Muscle layer of colon (tissue), 2 donors: ENCODE measurements around the gene DTNB.

Source experiments
- H3K27ac ChIP-seq: one replicate; pipeline ENCODE4 v1.7.0; 2013; ENCODE audit warnings: low read depth, mild to moderate bottlenecking, low read length, moderate library complexity
- H3K27me3 ChIP-seq, 2 donors: one replicate each; pipeline ENCODE4 v1.7.0; 2013; ENCODE audit warnings: low read length in 2 of 2, mild to moderate bottlenecking in 2 of 2; ENCODE audit not compliant: insufficient read depth in 2 of 2, control insufficient read depth in 1 of 2
- H3K36me3 ChIP-seq: one replicate; pipeline ENCODE4 v1.7.0; 2013; ENCODE audit warnings: mild to moderate bottlenecking, low read length; ENCODE audit not compliant: insufficient read depth
- H3K4me1 ChIP-seq: one replicate; pipeline ENCODE4 v1.7.0; 2013; ENCODE audit warnings: mild to moderate bottlenecking, low read length; ENCODE audit not compliant: insufficient read depth
- H3K4me3 ChIP-seq, 2 donors: one replicate each; pipeline ENCODE4 v1.7.0; 2013; ENCODE audit warnings: low read length in 2 of 2, low read depth in 1 of 2, mild to moderate bottlenecking in 1 of 2, moderate library complexity in 1 of 2
- H3K9ac ChIP-seq: one replicate; pipeline ENCODE4 v1.7.0; 2013; ENCODE audit warnings: low read length
- H3K9me3 ChIP-seq: one replicate; pipeline ENCODE4 v1.7.0; 2013; ENCODE audit warnings: mild to moderate bottlenecking, low read length
- donor health status: abdominal sarcoma.
- donor health status: Adenocarcinoma of cecum.

DTNB gene

DNA sequence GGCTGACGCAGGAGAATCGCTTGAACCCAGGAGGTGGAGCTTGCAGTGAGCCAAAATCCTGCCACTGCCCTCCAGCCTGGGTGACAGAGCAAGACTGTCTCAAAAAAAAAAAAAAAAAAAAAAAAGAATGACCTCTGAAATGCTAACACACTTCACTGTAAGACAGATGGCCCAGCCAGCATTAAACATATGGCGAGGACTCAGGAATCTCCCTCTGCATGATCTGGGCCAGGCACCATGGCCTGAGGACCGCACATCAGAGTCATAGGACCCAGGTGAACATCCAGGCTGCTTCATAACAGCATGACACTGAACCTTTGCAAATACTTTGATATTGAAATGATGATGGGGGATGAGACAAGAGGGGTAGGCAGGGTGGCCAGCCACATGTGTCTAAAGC lies 275.6 kb downstream of the DTNB start:
- Histone ChIP-seq H3K27ac (no peak overlapping the region), H3K9me3 (no peaks in the 10 kb centered on the region), H3K27me3 (no peaks in the 10 kb centered on the region), H3K4me3 (no peak overlapping the region), H3K4me1 (no peaks in the 10 kb centered on the region), H3K9ac (no peak overlapping the region), H3K36me3 (no peaks in the 10 kb centered on the region)

DNA sequence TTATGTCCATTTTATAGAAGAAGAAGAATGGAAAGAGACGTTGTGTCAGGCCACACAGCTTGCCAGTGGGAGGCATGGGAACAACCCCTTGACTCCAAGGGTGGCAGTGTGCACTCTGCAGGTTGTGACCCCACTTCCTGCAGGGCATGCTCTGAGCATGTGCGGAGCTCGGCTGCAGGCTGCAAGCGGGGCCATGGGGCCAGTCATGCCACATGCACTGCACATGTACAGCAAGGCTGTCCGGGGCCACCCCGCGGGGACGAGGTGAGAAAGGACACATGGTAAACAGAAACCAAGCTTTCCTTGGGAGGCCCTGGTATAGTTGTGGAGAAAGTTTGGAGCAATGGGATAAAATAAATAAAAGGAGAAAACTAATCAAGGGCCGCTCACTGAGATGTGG lies 284.2 kb downstream of the DTNB start:
- Histone ChIP-seq H3K27ac (no peak overlapping the region), H3K9ac (no peak overlapping the region), H3K9me3 (no peaks in the 10 kb centered on the region), H3K4me3 (no peak overlapping the region), H3K36me3 (peaks cover 8% of the 10 kb centered on the region), H3K27me3 (no peaks in the 10 kb centered on the region), H3K4me1 (no peaks in the 10 kb centered on the region)

DNA sequence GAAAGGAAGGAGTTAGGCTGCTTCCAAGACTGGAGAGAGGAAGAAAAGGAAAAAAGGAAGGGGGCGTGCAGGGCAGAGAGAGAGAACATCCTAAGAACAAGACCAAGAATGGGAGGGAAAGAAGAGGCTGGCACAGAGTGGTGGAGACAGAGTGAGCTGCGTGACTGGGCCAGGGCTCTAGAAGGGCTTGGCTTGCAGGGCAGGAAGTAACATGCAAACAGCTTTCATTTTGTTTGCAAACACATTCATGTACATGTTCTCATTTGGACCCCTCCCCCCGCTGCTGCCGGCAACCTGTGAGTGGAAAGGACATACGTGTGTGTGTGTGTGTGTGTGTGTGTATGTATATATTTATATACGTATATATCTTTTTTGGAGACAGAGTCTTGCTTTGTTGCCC lies 284.9 kb downstream of the DTNB start:
- Histone ChIP-seq H3K4me1 (no peaks in the 10 kb centered on the region), H3K27ac (no peak overlapping the region), H3K27me3 (no peaks in the 10 kb centered on the region), H3K9ac (no peak overlapping the region), H3K9me3 (no peaks in the 10 kb centered on the region), H3K4me3 (no peak overlapping the region), H3K36me3 (peaks cover 8% of the 10 kb centered on the region)

DNA sequence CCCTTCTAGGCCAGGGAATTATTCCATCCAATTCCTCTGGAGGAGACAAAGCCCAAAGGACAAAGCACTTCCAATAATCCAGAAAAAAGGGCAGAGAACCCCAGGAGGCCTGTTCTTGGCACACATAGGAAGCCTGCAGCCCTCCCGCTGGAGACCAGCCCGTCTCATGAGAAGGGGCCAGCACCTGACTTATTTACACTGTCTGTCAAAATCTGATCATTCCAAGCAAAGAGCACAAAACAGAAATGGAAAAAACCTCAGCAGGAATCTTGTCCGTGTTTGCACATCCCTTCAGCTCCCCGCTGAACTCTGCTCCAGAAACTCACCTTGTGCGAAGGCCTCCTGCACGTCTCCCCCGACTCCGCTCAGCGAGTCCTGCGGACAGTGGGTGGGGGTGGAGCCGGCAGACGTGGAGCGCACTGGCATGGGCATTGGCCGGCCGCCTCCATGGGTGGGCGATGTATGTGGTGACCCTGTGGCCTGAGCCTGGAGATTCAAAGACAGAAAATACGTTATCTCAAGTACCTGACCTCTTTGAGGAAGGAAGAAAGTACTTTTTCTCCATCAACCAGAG lies 285.4 kb downstream of the DTNB start:
- no peaks in the 10 kb centered on the region for H3K4me1 ChIP-seq
- H3K36me3 ChIP-seq: peaks cover 8% of the 10 kb centered on the region
- H3K4me3 ChIP-seq: no peak overlapping the region
- H3K27me3 ChIP-seq: no peaks in the 10 kb centered on the region
- no peaks in the 10 kb centered on the region for H3K9me3 ChIP-seq
- no peak overlapping the region for H3K27ac ChIP-seq
- H3K9ac ChIP-seq: no peak overlapping the region

DNA sequence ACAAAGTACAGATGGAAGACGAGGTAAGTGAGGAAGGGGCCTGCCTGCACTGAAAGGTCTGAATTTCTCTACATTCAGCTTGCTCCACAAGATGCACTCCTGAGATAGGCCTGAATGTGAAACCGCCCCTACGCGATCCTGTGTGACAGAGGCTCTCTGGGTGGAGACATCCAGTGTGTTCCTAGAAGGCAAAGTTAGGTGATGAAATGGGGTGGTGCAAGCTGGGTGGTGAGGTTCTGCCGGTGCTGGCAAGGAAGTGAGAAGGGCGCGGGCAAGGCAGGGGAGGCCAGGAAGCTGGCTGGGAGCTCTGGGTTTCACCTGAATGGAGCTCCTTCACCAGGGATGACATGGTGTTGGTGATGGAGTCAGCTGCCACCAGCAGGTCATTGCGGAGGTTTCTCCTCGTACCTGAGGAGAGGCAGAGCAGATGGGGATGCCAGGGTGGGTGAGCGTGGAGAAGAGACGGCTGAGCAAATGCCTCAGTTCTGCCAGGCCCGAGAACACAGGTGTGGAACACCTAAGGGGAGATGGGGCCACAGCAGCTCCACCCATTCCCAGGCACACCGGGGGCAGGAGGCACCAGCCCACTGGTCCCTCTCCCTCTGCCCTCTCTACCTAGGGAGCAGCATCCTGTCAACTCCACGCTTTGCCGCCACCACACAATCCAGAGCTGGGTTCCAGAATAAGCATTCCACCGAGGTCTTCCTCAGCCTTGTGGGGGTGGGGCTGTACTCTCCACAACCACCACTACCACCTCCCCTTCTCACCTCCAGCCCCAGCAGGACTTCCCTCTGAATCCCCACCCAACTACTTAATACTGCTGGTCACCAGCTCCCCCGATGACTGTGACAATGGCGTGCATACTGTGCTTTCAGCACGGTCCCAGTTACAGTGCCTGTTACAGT lies 286.2 kb downstream of the DTNB start:
- no peak overlapping the region for H3K27ac ChIP-seq

DNA sequence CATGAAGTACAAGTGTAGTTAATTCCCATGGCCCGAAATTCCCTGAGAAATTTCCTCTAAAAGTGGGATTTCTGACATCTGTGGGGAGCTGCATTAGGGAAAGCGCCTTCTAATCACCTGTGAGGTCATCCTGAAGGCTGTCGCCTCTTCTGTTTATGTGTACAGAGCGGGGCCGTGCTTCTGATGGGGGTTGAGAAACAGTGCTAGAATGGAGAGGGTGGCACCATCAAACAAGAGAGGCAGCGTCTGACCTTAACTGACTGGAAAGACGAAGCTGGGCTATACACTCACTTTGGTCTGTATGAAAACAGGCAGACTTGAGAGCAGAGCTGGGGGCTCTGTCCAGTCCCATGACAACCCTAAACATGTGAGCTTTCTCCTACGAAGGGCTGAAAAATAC lies 287.5 kb downstream of the DTNB start:
- Histone ChIP-seq H3K4me1 (no peaks in the 10 kb centered on the region), H3K9ac (no peak overlapping the region)

More for the DNA sequence above, 286.2 kb downstream of the DTNB start:
- Histone ChIP-seq H3K9ac (no peak overlapping the region), H3K36me3 (peaks cover 8% of the 10 kb centered on the region), H3K4me1 (no peaks in the 10 kb centered on the region), H3K9me3 (no peaks in the 10 kb centered on the region), H3K27me3 (no peaks in the 10 kb centered on the region), H3K4me3 (no peak overlapping the region)

DNA sequence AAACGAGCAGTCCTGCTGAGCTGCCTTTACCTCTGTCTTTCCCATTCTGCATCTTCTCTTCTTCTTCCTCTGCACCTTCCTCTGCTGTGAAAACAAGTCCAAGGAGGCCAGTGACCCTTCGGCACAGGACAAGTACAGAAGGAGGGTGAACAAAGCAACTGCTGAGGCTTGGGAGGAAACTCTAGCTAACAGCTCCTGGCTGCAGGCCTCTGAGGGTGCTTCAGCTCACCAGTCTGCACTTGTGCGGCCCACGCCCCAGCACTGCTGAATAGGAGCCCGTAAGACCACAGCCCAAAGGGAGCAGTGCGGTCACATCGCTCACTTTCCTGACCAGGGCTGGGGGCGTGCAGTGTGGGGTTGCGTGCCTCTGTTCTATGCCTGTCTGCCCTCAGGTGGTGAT lies 289.6 kb downstream of the DTNB start:
- Histone ChIP-seq H3K4me1 (no peaks in the 10 kb centered on the region), H3K36me3 (peaks cover 8% of the 10 kb centered on the region), H3K27me3 (no peaks in the 10 kb centered on the region), H3K4me3 (no peak overlapping the region), H3K27ac (no peak overlapping the region), H3K9ac (no peak overlapping the region), H3K9me3 (no peaks in the 10 kb centered on the region)

More for the DNA sequence above, 287.5 kb downstream of the DTNB start:
- Histone ChIP-seq H3K36me3 (peaks cover 8% of the 10 kb centered on the region), H3K4me3 (no peak overlapping the region), H3K9me3 (no peaks in the 10 kb centered on the region), H3K27me3 (no peaks in the 10 kb centered on the region), H3K27ac (no peak overlapping the region)

DNA sequence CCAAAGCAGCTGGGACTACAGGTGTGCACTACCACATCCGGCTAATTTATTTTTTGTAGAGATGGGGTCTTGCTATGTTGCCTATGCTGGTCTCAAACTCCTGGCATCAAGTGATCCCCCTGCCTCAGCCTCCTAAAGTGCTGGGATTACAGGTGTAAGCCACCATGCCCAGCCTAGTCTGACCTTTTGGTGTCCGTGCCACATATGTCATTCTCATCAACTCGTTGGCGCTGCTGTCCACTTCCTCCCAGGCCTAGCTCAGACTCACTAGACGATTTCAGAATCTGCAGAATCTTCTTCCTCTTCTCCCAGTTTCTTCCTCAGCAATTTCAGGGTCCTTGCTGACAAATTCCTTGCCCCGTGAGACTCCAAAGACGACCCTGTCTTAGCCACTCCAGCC lies 291.9 kb downstream of the DTNB start:
- H3K4me3 ChIP-seq: no peak overlapping the region
- H3K4me1 ChIP-seq: peaks cover 9% of the 10 kb centered on the region
- no peaks in the 10 kb centered on the region for H3K27me3 ChIP-seq
- H3K9ac ChIP-seq: no peak overlapping the region
- H3K9me3 ChIP-seq: no peaks in the 10 kb centered on the region
- H3K27ac ChIP-seq: no peak overlapping the region
- H3K36me3 ChIP-seq: peaks cover 3% of the 10 kb centered on the region

DNA sequence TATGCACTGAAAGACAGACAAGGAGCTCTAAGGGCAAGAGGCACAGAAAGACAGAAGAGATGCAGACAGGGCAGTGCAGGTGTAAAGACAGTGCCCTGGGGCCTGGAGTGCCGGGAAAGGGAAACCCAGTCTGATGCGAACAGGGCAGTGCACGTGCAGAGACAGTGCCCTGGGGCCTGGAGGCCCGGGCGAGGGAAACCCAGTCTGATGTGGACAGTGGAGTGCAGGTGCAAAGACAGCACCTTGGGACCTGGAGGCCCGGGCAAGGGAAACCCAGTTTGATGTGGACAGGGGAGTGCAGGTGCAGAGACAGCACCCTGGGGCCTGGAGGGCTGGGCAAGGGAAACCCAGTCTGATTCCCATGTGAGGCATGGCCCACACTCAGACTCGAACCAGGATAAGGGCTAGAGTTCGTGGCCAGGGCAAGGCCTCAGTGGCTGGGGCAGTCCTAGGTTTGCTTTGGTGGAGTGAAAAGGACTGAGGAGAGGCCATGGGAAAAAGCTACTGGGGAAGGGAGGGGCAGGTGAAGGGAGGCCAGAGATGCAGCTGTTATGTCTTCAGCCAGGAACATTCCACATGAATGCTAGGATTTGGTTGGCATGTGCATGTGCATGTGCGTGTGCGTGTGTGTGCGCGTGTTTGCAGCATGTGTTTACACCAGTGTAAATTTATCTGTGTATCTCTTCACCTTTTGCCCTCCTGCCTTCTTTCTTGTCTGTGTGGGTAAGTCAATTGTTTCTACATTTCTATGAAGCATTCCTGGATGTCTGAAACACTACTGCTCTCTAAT lies 292.6 kb downstream of the DTNB start:
- Histone ChIP-seq H3K9me3 (no peaks in the 10 kb centered on the region), H3K9ac (no peak overlapping the region), H3K4me3 (no peak overlapping the region), H3K27ac (no peak overlapping the region), H3K4me1 (peaks cover 9% of the 10 kb centered on the region), H3K27me3 (no peaks in the 10 kb centered on the region), H3K36me3 (no peaks in the 10 kb centered on the region)

DNA sequence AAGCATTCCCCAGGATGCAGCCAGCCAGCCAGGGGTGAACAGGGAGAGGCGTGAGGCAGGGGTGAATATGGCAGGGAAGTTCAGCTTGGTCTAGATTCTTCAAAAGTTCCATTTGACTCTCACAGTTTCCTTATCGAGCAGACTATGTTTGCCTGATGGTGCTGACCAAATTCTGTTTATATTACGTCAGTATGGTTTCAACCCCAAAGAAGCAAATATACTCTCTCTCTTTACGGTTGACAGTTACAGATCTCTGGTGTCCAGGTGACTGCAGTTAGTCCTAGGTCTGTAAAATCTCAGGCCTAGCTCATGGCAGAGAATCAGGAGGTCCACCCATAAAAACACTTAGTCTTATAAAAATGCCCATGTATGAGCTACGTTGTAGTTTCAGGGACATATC lies 293.4 kb downstream of the DTNB start:
- no peak overlapping the region for H3K27ac ChIP-seq
- peaks cover 9% of the 10 kb centered on the region for H3K4me1 ChIP-seq
- H3K4me3 ChIP-seq: no peak overlapping the region

DNA sequence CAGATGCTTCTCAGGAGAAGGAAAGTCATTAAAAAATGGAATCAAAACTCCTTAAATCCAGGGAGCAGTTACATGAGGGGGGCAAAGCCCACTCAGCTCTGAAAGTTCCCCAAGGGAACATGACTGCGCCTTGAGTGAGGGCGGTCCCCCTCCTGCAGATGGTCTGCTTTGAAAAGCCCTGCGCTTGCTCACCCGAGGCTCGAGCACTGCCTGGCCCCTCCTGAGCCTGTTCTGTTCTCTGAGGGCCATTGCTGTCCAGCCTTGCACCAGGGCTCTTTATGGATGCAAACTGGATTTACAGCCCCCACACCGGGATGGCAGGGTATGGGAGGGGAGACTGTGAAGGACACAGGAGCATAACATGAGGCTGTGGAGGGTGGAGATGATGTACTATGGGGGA lies 293.8 kb downstream of the DTNB start:
- no peak overlapping the region for H3K9ac ChIP-seq
- peaks cover 9% of the 10 kb centered on the region for H3K4me1 ChIP-seq
- H3K4me3 ChIP-seq: no peak overlapping the region
- H3K27me3 ChIP-seq: no peaks in the 10 kb centered on the region
- no peaks in the 10 kb centered on the region for H3K36me3 ChIP-seq
- H3K27ac ChIP-seq: no peak overlapping the region
- H3K9me3 ChIP-seq: no peaks in the 10 kb centered on the region

More for the DNA sequence above, 293.4 kb downstream of the DTNB start:
- H3K27me3 ChIP-seq: no peaks in the 10 kb centered on the region
- no peaks in the 10 kb centered on the region for H3K36me3 ChIP-seq
- no peak overlapping the region for H3K9ac ChIP-seq
- no peaks in the 10 kb centered on the region for H3K9me3 ChIP-seq
